Ishikawa (cell line): ENCODE measurements around the gene KRAS.

Source experiments
- EGR1 ChIP-seq: IDR thresholded peaks from 2 replicates; pipeline ENCODE4 v1.6.1; 2012
- EP300 ChIP-seq: IDR thresholded peaks from 2 replicates; pipeline ENCODE4 v1.6.1; 2012; ENCODE audit warnings: borderline replicate concordance
- REST ChIP-seq: IDR thresholded peaks from 2 replicates; pipeline ENCODE4 v1.6.1; 2012; ENCODE audit warnings: low read depth, mild to moderate bottlenecking
- TCF12 ChIP-seq: IDR thresholded peaks from 2 replicates; pipeline ENCODE4 v1.6.1; 2012; ENCODE audit warnings: low read depth
- USF1 ChIP-seq: IDR thresholded peaks from 2 replicates; pipeline ENCODE4 v1.6.1; 2012

- no peak for TF ChIP-seq REST
- TF ChIP-seq EP300: no peak
- no peak for TF ChIP-seq EGR1
- TF ChIP-seq USF1: no peak
- no peak for TF ChIP-seq TCF12
These were observed 12.9 kb upstream of the KRAS start for GRCh38 chr12:25263594-25263993.
